GM23338 (cell line): ENCODE data around the gene TBX2. TPM values are rescaled to one million over a fixed set of nuclear protein-coding genes. Genes with fewer than 3 reads are reported as not detected.

Source experiments
- ATAC-seq: fragments of 200-7000 bp; cut with Tn5 transposase; 3 replicates; pipeline ENCODE4 v1.9.1; 2020
- DNase-seq: peaks from one replicate; pipeline ENCODE4 v3.0.0-alpha.2; 2015; ENCODE audit warnings: low spot score
- H2AFZ ChIP-seq: fragments of 200-600 bp; sonication (generic); 2 replicates; pipeline ENCODE4 v1.8.0; 2016; ENCODE audit warnings: antibody characterized with exemption, mild to moderate bottlenecking, moderate library complexity
- H3F3A ChIP-seq: fragments of 200-600 bp; sonication (generic); replicated peaks from 2 replicates; pipeline ENCODE4 v1.8.0; 2017; ENCODE audit warnings: antibody characterized with exemption, mixed run types, low read depth
- H3K27ac ChIP-seq: fragments of 200-600 bp; sonication (generic); 2 replicates; pipeline ENCODE4 v1.6.1; 2016; ENCODE audit warnings: low read depth
- H3K27me3 ChIP-seq: fragments of 200-600 bp; sonication (generic); 2 replicates; pipeline ENCODE4 v1.8.0; 2016; ENCODE audit warnings: mild to moderate bottlenecking, mixed run types, moderate library complexity; ENCODE audit not compliant: insufficient read depth
- H3K36me3 ChIP-seq: fragments of 200-600 bp; sonication (generic); 2 replicates; pipeline ENCODE4 v1.8.0; 2016; ENCODE audit warnings: mild to moderate bottlenecking; ENCODE audit not compliant: insufficient read depth
- H3K4me1 ChIP-seq: fragments of 200-600 bp; sonication (generic); 2 replicates; pipeline ENCODE4 v1.8.0; 2016; ENCODE audit warnings: mild to moderate bottlenecking, moderate library complexity; ENCODE audit not compliant: insufficient read depth
- H3K4me2 ChIP-seq: fragments of 200-600 bp; sonication (generic); 2 replicates; pipeline ENCODE4 v1.7.1; 2017; ENCODE audit warnings: mixed run types
- H3K4me3 ChIP-seq: fragments of 200-600 bp; sonication (generic); 2 replicates; pipeline ENCODE4 v1.6.1; 2016; ENCODE audit warnings: mixed run types
- H3K79me2 ChIP-seq: fragments of 200-600 bp; sonication (generic); replicated peaks from 2 replicates; pipeline ENCODE4 v1.8.0; 2017; ENCODE audit warnings: mild to moderate bottlenecking; ENCODE audit not compliant: insufficient read depth
- H3K9me2 ChIP-seq: fragments of 200-600 bp; sonication (generic); 2 replicates; pipeline ENCODE4 v1.8.0; 2017; ENCODE audit not compliant: insufficient read depth
- H4K20me1 ChIP-seq: fragments of 200-600 bp; sonication (generic); replicated peaks from 2 replicates; pipeline ENCODE4 v1.8.0; 2017; ENCODE audit warnings: mild to moderate bottlenecking; ENCODE audit not compliant: insufficient read depth
- H3K27ac Mint-ChIP-seq: 2 replicates; pipeline ENCODE4 v1.8.0; 2020; ENCODE audit warnings: inconsistent platforms, mild to moderate bottlenecking, moderate library complexity, mixed read lengths
- H3K27me3 Mint-ChIP-seq: 3 replicates; pipeline ENCODE4 v1.8.0; 2022; ENCODE audit warnings: low read depth, mild to moderate bottlenecking, moderate library complexity, mixed read lengths, inconsistent platforms; ENCODE audit not compliant: insufficient read depth, poor library complexity
- H3K36me3 Mint-ChIP-seq: 3 replicates; pipeline ENCODE4 v1.8.0; 2021; ENCODE audit warnings: low read depth, mild to moderate bottlenecking, inconsistent platforms, moderate library complexity, mixed read lengths
- H3K4me1 Mint-ChIP-seq: 3 replicates; pipeline ENCODE4 v1.8.0; 2020; ENCODE audit warnings: mild to moderate bottlenecking, inconsistent platforms, mixed read lengths
- H3K4me3 Mint-ChIP-seq: 3 replicates; pipeline ENCODE4 v1.8.0; 2021; ENCODE audit warnings: moderate library complexity, mild to moderate bottlenecking, inconsistent platforms, mixed read lengths
- H3K9me3 Mint-ChIP-seq: 3 replicates; pipeline ENCODE4 v1.8.0; 2020; ENCODE audit warnings: moderate library complexity, mild to moderate bottlenecking, inconsistent platforms, mixed read lengths
- CREB1 ChIP-seq: fragments of 250-450 bp; sonication (Bioruptor Pico); IDR thresholded peaks from 2 replicates; pipeline ENCODE4 v1.5.0; 2020; ENCODE audit warnings: low read depth, mild to moderate bottlenecking, moderate library complexity
- CTCF ChIP-seq, 2 experiments: fragments of 200-600 bp in 1 of 2; sonication (generic) in 1 of 2; conservative IDR thresholded peaks; 2 replicates each; pipeline versions ENCODE4 v1.5.1 to v1.6.1; 2016 to 2017; ENCODE audit warnings: antibody characterized with exemption in 2 of 2, low read depth in 2 of 2, mild to moderate bottlenecking in 2 of 2, moderate library complexity in 1 of 2
- ETS1 ChIP-seq: IDR thresholded peaks from 2 replicates; pipeline ENCODE4 v1.6.1; 2016; ENCODE audit warnings: antibody characterized with exemption
- EZH2 ChIP-seq: fragments of 200-600 bp; sonication (generic); IDR thresholded peaks from one replicate; pipeline ENCODE4 v1.8.0; 2017; ENCODE audit warnings: antibody characterized with exemption, mild to moderate bottlenecking, low read depth; ENCODE audit not compliant: unreplicated experiment
- EZH2phosphoT487 ChIP-seq: fragments of 200-600 bp; sonication (generic); IDR thresholded peaks from one replicate; pipeline ENCODE4 v1.8.1; 2018; ENCODE audit warnings: antibody characterized with exemption; ENCODE audit not compliant: unreplicated experiment
- JUNB ChIP-seq: IDR thresholded peaks from one replicate; pipeline ENCODE4 v1.6.1; 2016; ENCODE audit warnings: antibody characterized with exemption; ENCODE audit not compliant: unreplicated experiment
- NANOG ChIP-seq: IDR thresholded peaks from 2 replicates; pipeline ENCODE4 v1.6.1; 2016; ENCODE audit warnings: antibody characterized with exemption, borderline replicate concordance
- POLR2AphosphoS5 ChIP-seq: IDR thresholded peaks from 2 replicates; pipeline ENCODE4 v1.6.1; 2016; ENCODE audit warnings: antibody characterized with exemption, low read depth
- REST ChIP-seq: IDR thresholded peaks from one replicate; pipeline ENCODE4 v1.6.1; 2018; ENCODE audit warnings: antibody characterized with exemption; ENCODE audit not compliant: unreplicated experiment
- STAT1 ChIP-seq: IDR thresholded peaks from one replicate; pipeline ENCODE4 v1.6.1; 2016; ENCODE audit warnings: antibody characterized with exemption; ENCODE audit not compliant: unreplicated experiment
- ZNF114 ChIP-seq: fragments of 250-450 bp; sonication (Bioruptor Pico); IDR thresholded peaks from 2 replicates; pipeline ENCODE4 v1.5.0; 2020; ENCODE audit warnings: mild to moderate bottlenecking, moderate library complexity
- ZNF331 ChIP-seq: fragments of 250-450 bp; sonication (Bioruptor Pico); IDR thresholded peaks from 2 replicates; pipeline ENCODE4 v1.5.0; 2020; ENCODE audit warnings: low read depth, mild to moderate bottlenecking, moderate library complexity
- ZNF462 ChIP-seq: fragments of 250-450 bp; sonication (Bioruptor Pico); IDR thresholded peaks from 2 replicates; pipeline ENCODE4 v1.5.0; 2020; ENCODE audit warnings: mild to moderate bottlenecking, moderate library complexity
- polyA plus RNA-seq: library from polyadenylated mRNA; unstranded; fragments of >200 nt; fragmentation: Nextera tagmentation; extraction: Ambion mirVana; gene quantifications from 2 replicates; pipeline ENCODE4 v1.2.1, GENCODE V29; 2016
- total RNA-seq: library from RNA; depleted of rRNA; stranded (reverse); fragments of >200 nt; shearing (Covaris generic); gene quantifications from 2 replicates; pipeline ENCODE4 v1.2.3, GENCODE V29; 2014

TBX2 gene
- total and polyA plus RNA-seq, 2 experiments from 2014 or later, result not detected

GRCh38 chr17:61419496-61420046 is 19.9 kb downstream of the TBX2 start:
- Mint-ChIP-seq H3K27ac (no peak overlapping the region), H3K36me3 (no peaks in the 10 kb centered on the region; the same call in 2 of the 3 replicates), H3K9me3 (no peaks in the 10 kb centered on the region), H3K4me3 (no peak overlapping the region), H3K4me1 (peaks cover 6% of the 10 kb centered on the region), H3K27me3 (peaks cover 29% of the 10 kb centered on the region)
- DNase-seq, result no peak
- no peaks in the 10 kb centered on the region for H3K9me2 ChIP-seq
- no peak overlapping the region for H3K27ac ChIP-seq
- H2AFZ ChIP-seq, result no peak overlapping the region
- H3K4me3 ChIP-seq, result no peak overlapping the region
- H3K4me1 ChIP-seq, result peaks cover 7% of the 10 kb centered on the region; the same call in 1 of the 2 replicates
- H3K79me2 ChIP-seq, result no peaks in the 10 kb centered on the region
- H3K36me3 ChIP-seq, result no peaks in the 10 kb centered on the region
- no peak for ATAC-seq
- no peak for TF ChIP-seq CREB1
- TF ChIP-seq EZH2phosphoT487, result no peak
- TF ChIP-seq REST, result no peak
- TF ChIP-seq ZNF331 (CRISPR knock-in tag), result no peak
- no peak for TF ChIP-seq STAT1
- TF ChIP-seq NANOG, result no peak
- TF ChIP-seq JUNB, result no peak
- no peak for TF ChIP-seq EZH2
- TF ChIP-seq CTCF (conservative IDR thresholded peaks at IDR 0.05; ENCODE audit: low read depth in 2 of 2), result no peak
- TF ChIP-seq ZNF114 (CRISPR knock-in tag), result no peak
- TF ChIP-seq ZNF462 (CRISPR knock-in tag), result no peak
- TF ChIP-seq ETS1, result no peak
- no peak for TF ChIP-seq POLR2AphosphoS5
- no peak overlapping the region for H3K4me2 ChIP-seq
- H4K20me1 ChIP-seq, result no peaks in the 10 kb centered on the region
- H3F3A ChIP-seq, result no peaks in the 10 kb centered on the region
- peaks cover 40% of the 10 kb centered on the region for H3K27me3 ChIP-seq
